Thyroid gland (tissue), 4 donors: ENCODE results near the gene PHLDB3.

Source experiments
- CTCF ChIP-seq, 6 experiments: fragments of 200-600 bp in 3 of 6; fragments of 450-650 bp in 3 of 6; sonication (generic) in 3 of 6; IDR thresholded peaks; one replicate each; pipeline ENCODE4 v1.5.1; 2016 to 2019; ENCODE audit warnings: antibody characterized with exemption in 6 of 6, mild to moderate bottlenecking in 2 of 6, inconsistent platforms in 1 of 6, moderate library complexity in 1 of 6
- POLR2A ChIP-seq, 2 donors: fragments of 450-650 bp; IDR thresholded peaks; one replicate each; pipeline ENCODE4 v1.6.1; 2017; ENCODE audit warnings: antibody characterized with exemption in 2 of 2, mild to moderate bottlenecking in 2 of 2, moderate library complexity in 1 of 2

- no peak for TF ChIP-seq CTCF (IDR thresholded peaks at IDR 0.05)
- TF ChIP-seq POLR2A (IDR thresholded peaks at IDR 0.05) = no peak
These were observed 15.2 kb downstream of the PHLDB3 start for GRCh38 chr19:43489310-43489709.
